ENCODE results near the gene DLGAP4.

The DLGAP4 gene

GRCh38 chr20:36440370-36441026 is 134.4 kb downstream of the DLGAP4 start:
- Histone ChIP-seq H3K4me3 (ENCODE audit: insufficient read depth, low read length, poor library complexity, severe bottlenecking) (no peak overlapping the region), H2AFZ (ENCODE audit: low read depth, low read length, severe bottlenecking) (no peak overlapping the region), H3K27ac (ENCODE audit: low read depth, low read length) (no peak overlapping the region), H4K20me1 (ENCODE audit: low read depth, low read length) (no peaks in the 10 kb centered on the region), H3K9me3 (ENCODE audit: insufficient read depth, low read length) (no peaks in the 10 kb centered on the region), H3K79me2 (ENCODE audit: insufficient read depth, low read length) (no peaks in the 10 kb centered on the region), H3K27me3 (ENCODE audit: low read length) (no peaks in the 10 kb centered on the region), H3K36me3 (ENCODE audit: low read length) (no peaks in the 10 kb centered on the region), H3K9me2 (replicated peaks; ENCODE audit: insufficient read depth, low read length) (no peaks in the 10 kb centered on the region), H3F3A (ENCODE audit: insufficient read depth) (no peaks in the 10 kb centered on the region), H3K9ac (ENCODE audit: low read length) (no peak overlapping the region), H3K4me2 (ENCODE audit: low read depth, low read length, poor library complexity, severe bottlenecking) (no peak overlapping the region)
- TF ChIP-seq CTCF (IDR thresholded peaks at IDR 0.05; ENCODE audit: insufficient read depth, low read length, poor library complexity, severe bottlenecking) (no peak), EZH2phosphoT487 (conservative IDR thresholded peaks at IDR 0.05; ENCODE audit: low read length) (no peak)

- no peaks in the 10 kb centered on the region for H3F3A ChIP-seq (ENCODE audit: insufficient read depth)
- H3K4me3 ChIP-seq (ENCODE audit: insufficient read depth, low read length, poor library complexity, severe bottlenecking) = no peak overlapping the region
- no peaks in the 10 kb centered on the region for H3K9me3 ChIP-seq (ENCODE audit: insufficient read depth, low read length)
- H3K4me2 ChIP-seq (ENCODE audit: low read depth, low read length, poor library complexity, severe bottlenecking) = no peak overlapping the region
- H4K20me1 ChIP-seq (ENCODE audit: low read depth, low read length) = no peaks in the 10 kb centered on the region
- H3K36me3 ChIP-seq (ENCODE audit: low read length) = no peaks in the 10 kb centered on the region
- H2AFZ ChIP-seq (ENCODE audit: low read depth, low read length, severe bottlenecking) = no peak overlapping the region
- no peaks in the 10 kb centered on the region for H3K27me3 ChIP-seq (ENCODE audit: low read length)
- TF ChIP-seq EZH2phosphoT487 (conservative IDR thresholded peaks at IDR 0.05; ENCODE audit: low read length) = no peak
- TF ChIP-seq CTCF (IDR thresholded peaks at IDR 0.05; ENCODE audit: insufficient read depth, low read length, poor library complexity, severe bottlenecking) = no peak
- H3K9ac ChIP-seq (ENCODE audit: low read length) = no peak overlapping the region
- H3K27ac ChIP-seq (ENCODE audit: low read depth, low read length) = no peak overlapping the region
- H3K9me2 ChIP-seq (replicated peaks; ENCODE audit: insufficient read depth, low read length) = no peaks in the 10 kb centered on the region
- H3K79me2 ChIP-seq (ENCODE audit: insufficient read depth, low read length) = no peaks in the 10 kb centered on the region
Measured at GRCh38 chr20:36441027-36441414, 134.9 kb downstream of the DLGAP4 start.

DNA sequence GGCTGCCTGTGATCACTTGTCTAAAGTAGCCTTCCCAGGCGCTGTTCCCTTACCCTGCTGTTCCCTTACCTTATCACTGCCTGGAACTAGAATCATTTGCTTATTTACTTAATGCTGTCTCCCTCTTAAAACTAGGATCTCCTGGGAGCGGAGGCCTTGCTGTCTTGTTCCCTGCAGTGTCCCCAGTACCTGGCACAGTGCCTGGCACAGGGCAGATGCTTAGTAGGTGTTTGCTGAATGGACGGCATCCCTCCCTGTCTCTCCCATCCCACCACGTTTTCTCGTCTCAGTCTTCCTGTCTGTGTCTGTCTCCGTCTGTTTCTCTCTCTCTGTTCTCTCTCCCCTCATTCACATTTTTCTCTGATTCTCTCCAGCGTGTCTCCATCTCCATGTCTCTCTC is 135.3 kb downstream of the DLGAP4 start:
- no peaks in the 10 kb centered on the region for H3K36me3 ChIP-seq (ENCODE audit: low read length)
- no peaks in the 10 kb centered on the region for H3K9me2 ChIP-seq (replicated peaks; ENCODE audit: insufficient read depth, low read length)
- no peaks in the 10 kb centered on the region for H3F3A ChIP-seq (ENCODE audit: insufficient read depth)
- TF ChIP-seq CTCF (IDR thresholded peaks at IDR 0.05; ENCODE audit: insufficient read depth, low read length, poor library complexity, severe bottlenecking) = no peak
- no peak for TF ChIP-seq EZH2phosphoT487 (conservative IDR thresholded peaks at IDR 0.05; ENCODE audit: low read length)
- H4K20me1 ChIP-seq (ENCODE audit: low read depth, low read length) = no peaks in the 10 kb centered on the region
- no peaks in the 10 kb centered on the region for H3K27me3 ChIP-seq (ENCODE audit: low read length)
- H3K9me3 ChIP-seq (ENCODE audit: insufficient read depth, low read length) = no peaks in the 10 kb centered on the region
- no peak overlapping the region for H3K27ac ChIP-seq (ENCODE audit: low read depth, low read length)
- H3K4me2 ChIP-seq (ENCODE audit: low read depth, low read length, poor library complexity, severe bottlenecking) = no peak overlapping the region
- no peak overlapping the region for H3K9ac ChIP-seq (ENCODE audit: low read length)
- H2AFZ ChIP-seq (ENCODE audit: low read depth, low read length, severe bottlenecking) = no peak overlapping the region
- no peak overlapping the region for H3K4me3 ChIP-seq (ENCODE audit: insufficient read depth, low read length, poor library complexity, severe bottlenecking)
- H3K79me2 ChIP-seq (ENCODE audit: insufficient read depth, low read length) = no peaks in the 10 kb centered on the region
